Brain microvascular endothelial cell (primary cell): ENCODE data around the gene DDX23.

Experiments
- DNase-seq: peaks from one replicate; pipeline ENCODE4 v3.0.0-alpha.2; 2020
- H3K27ac ChIP-seq: fragments of 250-450 bp; sonication (Bioruptor Pico); 2 replicates; pipeline ENCODE4 v1.5.1; 2020; ENCODE audit warnings: mild to moderate bottlenecking, moderate library complexity
- H3K27me3 ChIP-seq: fragments of 250-450 bp; sonication (Bioruptor Pico); replicated peaks from 2 replicates; pipeline ENCODE4 v1.5.1; 2020; ENCODE audit warnings: mild to moderate bottlenecking
- H3K36me3 ChIP-seq: fragments of 250-450 bp; sonication (Bioruptor Pico); replicated peaks from 2 replicates; pipeline ENCODE4 v1.5.1; 2020; ENCODE audit warnings: mild to moderate bottlenecking
- H3K4me3 ChIP-seq: 2 replicates; pipeline ENCODE4 v1.5.1; 2011; ENCODE audit warnings: low read depth, mild to moderate bottlenecking, control low read depth, low read length, moderate library complexity
- in situ Hi-C: cut with HindIII; loops from 2 replicates; pipeline ENCODE4 v1.10.0; 2017; ENCODE audit warnings: low sequenced_read_pairs, low pct_ligation_motif_present
- TF ChIP-seq, protein P1 (sequence below): IDR thresholded peaks from 2 replicates; pipeline ENCODE4 v1.5.1; 2011; ENCODE audit warnings: low read depth, mild to moderate bottlenecking, moderate library complexity, low read length, control low read depth, inconsistent platforms; ENCODE audit errors: missing control alignments

The DDX23 gene

DNA sequence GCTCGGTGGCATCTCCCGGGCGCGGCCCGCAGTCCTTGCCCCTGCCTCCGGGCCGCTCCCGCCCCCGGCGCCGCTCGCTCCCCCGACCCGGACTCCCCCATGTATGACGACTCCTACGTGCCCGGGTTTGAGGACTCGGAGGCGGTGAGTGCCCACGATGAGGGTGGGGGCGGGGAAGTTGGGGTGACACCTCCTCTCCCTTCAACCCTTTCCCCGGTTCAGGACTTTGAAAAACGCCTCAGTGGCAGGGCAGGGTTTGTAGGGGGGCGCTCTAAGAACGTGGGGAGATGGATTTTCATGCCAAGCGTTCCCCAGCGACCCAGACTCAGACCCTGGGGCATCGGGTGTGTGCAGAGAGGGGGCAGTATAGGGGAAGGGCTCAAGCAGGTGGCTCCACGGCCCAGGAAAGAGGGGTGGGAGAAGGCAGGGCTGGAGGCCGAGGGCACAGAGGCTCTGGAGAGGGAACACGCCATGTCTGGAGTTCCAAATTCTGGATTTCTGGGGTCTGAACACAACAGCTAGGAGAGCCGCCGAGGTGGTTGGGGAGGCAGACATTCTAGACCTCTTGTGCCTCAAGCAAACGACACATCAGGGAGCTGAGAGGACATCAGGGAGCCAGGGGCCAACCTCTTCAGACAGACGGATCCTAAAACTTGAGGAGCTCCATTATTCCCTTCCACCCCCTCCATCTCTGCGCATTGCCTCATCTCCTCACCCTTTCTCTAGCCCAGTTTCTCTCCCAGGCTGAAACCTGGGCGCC is 33.0 kb downstream of the DDX23 start:
- in situ Hi-C loops: no loop called here
- no peak for DNase-seq
- TF ChIP-seq, protein P1, sequence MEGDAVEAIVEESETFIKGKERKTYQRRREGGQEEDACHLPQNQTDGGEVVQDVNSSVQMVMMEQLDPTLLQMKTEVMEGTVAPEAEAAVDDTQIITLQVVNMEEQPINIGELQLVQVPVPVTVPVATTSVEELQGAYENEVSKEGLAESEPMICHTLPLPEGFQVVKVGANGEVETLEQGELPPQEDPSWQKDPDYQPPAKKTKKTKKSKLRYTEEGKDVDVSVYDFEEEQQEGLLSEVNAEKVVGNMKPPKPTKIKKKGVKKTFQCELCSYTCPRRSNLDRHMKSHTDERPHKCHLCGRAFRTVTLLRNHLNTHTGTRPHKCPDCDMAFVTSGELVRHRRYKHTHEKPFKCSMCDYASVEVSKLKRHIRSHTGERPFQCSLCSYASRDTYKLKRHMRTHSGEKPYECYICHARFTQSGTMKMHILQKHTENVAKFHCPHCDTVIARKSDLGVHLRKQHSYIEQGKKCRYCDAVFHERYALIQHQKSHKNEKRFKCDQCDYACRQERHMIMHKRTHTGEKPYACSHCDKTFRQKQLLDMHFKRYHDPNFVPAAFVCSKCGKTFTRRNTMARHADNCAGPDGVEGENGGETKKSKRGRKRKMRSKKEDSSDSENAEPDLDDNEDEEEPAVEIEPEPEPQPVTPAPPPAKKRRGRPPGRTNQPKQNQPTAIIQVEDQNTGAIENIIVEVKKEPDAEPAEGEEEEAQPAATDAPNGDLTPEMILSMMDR: peak; percentile 39
- peak overlapping the region; percentile 67 for H3K4me3 ChIP-seq
- H3K36me3 ChIP-seq: peaks cover 3% of the 10 kb centered on the region
- H3K27me3 ChIP-seq: no peaks in the 10 kb centered on the region
- no peak overlapping the region for H3K27ac ChIP-seq

DNA sequence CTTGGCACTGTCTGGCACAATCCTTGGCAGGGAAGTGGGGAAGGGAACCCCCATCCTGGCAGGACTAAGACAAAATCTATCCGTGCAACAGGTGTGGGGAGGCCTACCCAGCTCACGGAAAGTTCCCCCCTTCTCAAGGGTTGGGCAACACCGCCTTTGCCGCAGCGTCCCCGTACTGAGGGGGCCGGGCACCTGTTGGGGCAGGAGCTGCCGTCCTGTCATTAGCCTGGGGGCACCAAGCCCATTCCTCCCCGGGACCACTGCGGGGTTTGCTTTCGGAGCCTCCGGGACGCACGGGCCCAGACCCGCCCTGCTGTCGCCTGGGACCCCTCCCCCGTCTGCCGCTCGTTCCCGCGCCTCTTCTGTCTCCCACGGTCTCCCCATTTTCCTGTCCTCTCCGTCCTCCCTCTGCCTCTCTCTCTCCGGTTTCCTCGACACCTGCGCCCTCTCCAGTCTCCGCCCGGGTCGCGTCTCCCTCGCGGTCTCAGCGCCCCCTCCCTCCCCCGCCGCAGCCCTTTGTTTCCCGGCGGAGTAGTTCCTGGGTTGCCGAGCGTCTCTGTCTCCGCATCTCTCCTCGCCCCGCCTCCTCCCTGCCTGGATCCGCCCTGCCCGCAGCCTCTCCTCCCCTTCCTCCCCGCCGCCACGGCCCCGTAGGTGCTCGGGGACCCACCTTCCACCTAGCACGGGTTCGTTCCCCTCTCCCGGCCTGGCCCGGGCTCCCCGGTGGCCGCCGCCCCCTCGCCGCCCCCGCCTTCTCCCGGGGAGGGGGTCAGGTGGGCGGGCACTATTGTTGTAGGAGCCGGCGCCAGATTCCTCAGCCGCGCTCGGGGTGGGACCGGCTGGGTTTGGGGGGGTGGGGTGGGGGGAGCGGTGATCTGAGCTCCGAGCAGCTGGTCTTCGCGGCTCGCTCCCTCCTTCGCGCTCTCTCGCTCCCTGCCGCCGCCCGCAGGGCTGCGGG is 33.8 kb downstream of the DDX23 start, which contains the start of gene CACNB3:
Gene CACNB3, plus strand, starts transcription at position 624 of the 958 bp plus-strand sequence. CDS start 434 bp downstream, outside the sequence.
- DNase-seq: peak; percentile 51
- peak within 1 kb of the TSS; percentile 67 for H3K4me3 ChIP-seq
- no peaks in the 10 kb centered on the region for H3K27me3 ChIP-seq
- TF ChIP-seq, protein P1: peak; percentile 3
- no peaks in the 10 kb centered on the region for H3K36me3 ChIP-seq
- in situ Hi-C loops: no loop called here
- H3K27ac ChIP-seq: no peak within 1 kb of the TSS

DNA sequence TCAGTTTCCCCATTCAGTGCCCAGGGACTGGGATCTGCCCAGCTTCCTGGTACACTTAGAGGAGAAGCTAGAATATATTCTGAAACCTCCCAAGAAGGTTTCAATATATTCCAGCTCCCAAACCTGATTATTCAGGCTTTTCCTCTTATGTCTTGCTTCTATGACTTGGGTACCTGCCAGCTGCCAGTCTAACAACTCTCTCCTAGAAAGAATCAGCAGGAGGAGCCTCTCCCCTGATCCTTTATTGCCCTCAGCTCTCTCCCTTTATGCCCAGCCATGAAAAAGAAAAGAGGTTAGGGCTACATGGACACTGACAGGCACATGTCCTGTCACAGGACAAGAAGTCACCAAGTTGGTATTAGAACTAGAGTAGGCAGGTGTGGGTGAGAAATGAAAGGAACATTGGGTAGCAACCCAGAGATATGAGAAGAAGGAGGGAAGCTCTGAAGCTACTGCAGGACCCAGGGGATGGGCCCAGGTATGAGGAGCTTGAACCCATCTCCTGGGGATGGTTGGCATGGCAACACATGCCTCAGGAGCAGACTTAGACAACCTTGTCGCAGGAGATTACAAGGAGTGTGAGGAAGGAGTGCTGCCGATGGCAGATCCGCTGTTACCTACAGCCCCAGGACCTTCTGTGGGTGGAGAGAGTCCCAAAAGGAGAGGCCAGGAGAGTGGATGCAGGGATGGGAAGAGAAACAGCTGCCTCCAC is 35.7 kb downstream of the DDX23 start:
- in situ Hi-C loops: no loop called here
- DNase-seq: no peak
- TF ChIP-seq, protein P1: no peak
- H3K27ac ChIP-seq: no peak overlapping the region
- H3K27me3 ChIP-seq: no peaks in the 10 kb centered on the region
- no peaks in the 10 kb centered on the region for H3K36me3 ChIP-seq
- peak overlapping the region; percentile 81 for H3K4me3 ChIP-seq

DNA sequence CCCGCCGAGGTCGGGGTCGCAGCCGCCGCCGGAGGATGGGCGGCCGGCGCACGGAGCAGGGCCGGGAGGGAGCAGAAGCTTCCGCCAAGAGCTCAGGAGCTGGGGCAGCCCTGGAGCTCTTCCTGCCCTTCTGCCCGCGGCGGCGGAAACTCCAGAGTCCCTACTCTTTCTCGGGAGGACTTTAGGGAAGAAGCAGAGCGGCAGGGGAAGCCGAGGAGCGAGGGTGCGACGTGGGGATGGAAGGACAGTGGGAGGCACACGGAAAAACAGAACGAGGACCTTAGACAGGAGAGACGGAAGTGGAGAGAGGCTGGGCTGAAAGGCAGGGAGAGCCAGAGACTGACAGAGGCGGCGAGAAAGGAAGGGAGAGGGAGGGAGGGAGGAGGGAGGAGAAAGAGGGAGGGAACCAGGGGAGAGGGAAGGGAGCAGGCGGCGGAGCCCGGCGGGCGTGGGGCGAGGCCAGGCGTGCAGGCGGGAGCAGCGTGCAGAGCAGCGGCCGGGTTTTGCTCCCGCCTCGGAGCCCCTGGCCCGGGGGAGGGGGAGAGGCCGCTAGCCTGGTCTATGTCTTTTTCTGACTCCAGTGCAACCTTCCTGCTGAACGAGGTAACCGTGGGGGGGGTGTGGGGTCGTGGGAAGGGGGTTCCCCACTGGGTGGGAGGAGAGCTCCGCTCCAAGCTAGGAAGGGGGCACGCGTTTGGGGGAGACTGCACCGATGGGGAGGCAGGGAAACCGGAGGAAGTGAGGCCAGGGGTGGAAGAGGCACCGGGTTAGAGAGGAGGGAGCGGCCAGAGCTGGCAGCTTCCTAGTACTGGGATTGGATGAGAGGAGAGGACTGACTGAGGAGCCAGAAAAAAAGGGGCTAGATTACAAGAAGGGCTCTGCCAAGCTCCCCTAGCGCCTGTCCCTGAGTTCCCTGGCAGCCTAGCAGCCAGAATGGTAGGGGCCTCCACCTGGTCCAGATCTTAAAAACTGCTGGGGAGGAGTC is 36.5 kb downstream of the DDX23 start:
- Histone ChIP-seq H3K4me3 (peak overlapping the region; percentile 81), H3K27ac (peak overlapping the region; percentile 65), H3K36me3 (no peaks in the 10 kb centered on the region), H3K27me3 (no peaks in the 10 kb centered on the region)
- TF ChIP-seq, protein P1: no peak
- peak; percentile 76 for DNase-seq
- in situ Hi-C loops: no loop called here
